Sigmoid colon (tissue), 4 donors: ENCODE data around the gene EML6.

Experiments used
- CTCF ChIP-seq, 4 experiments: fragments of 450-650 bp in 3 of 4; fragments of 200-600 bp in 1 of 4; IDR thresholded peaks; one replicate each; pipeline ENCODE4 v1.5.1; 2016 to 2019; ENCODE audit warnings: antibody characterized with exemption in 4 of 4, mild to moderate bottlenecking in 3 of 4, moderate library complexity in 2 of 4
- EP300 ChIP-seq, 4 donors: sonication (generic); formaldehyde crosslinking; IDR thresholded peaks; one replicate each; pipeline ENCODE4 v1.6.1; 2017; ENCODE audit warnings: antibody characterized with exemption in 4 of 4
- POLR2A ChIP-seq, 2 donors: fragments of 450-650 bp; IDR thresholded peaks; one replicate each; pipeline ENCODE4 v1.6.1; 2016; ENCODE audit warnings: antibody characterized with exemption in 2 of 2, mild to moderate bottlenecking in 2 of 2, moderate library complexity in 2 of 2
- POLR2AphosphoS5 ChIP-seq, 4 donors: sonication (generic); formaldehyde crosslinking; IDR thresholded peaks; one replicate each; pipeline ENCODE4 v1.6.1; 2017; ENCODE audit warnings: antibody characterized with exemption in 4 of 4

GRCh38 chr2:54683596-54683995 lies 39.9 kb upstream of the EML6 start:
- TF ChIP-seq CTCF (IDR thresholded peaks at IDR 0.05) (no peak), POLR2A (IDR thresholded peaks at IDR 0.05) (no peak), POLR2AphosphoS5 (IDR thresholded peaks at IDR 0.05) (no peak), EP300 (IDR thresholded peaks at IDR 0.05) (no peak)
